AG08395 (cell line): ENCODE measurements around the gene VASN.
"Not testable (repeated sequence)": the region's sequence is repeated elsewhere in the genome, so short reads cannot be mapped to it uniquely, and the experiment has no call there.

Experiments used
- DNase-seq: peaks from one replicate; pipeline ENCODE4 v3.0.0; 2012; ENCODE audit warnings: mixed read lengths, low spot score

Gene VASN

DNA sequence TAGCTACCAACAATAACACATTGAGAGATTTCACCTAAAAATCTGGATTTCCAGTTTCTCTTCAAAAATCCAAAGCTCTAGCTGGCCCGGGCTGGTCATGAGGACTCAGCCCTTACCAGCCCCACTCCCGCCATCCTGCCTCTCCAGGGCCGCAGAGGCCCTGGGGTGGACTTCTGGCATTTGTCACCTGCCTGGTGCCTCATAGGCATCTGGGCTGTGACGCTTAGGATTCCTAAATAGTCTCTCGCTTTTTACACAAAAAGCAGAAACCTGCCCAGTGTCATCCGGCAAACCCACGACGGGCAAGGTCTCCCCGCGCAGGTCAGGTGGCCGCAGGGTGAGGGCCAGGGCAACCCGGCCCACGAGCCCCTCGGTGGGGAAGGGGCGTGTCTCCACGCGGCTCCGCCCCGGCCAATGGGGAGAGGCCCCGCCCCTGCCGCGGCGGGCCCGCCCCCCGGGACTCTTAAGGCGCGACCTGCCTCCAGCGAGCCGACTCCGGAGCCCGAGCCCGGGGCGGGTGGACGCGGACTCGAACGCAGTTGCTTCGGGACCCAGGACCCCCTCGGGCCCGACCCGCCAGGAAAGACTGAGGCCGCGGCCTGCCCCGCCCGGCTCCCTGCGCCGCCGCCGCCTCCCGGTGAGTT, at the start of gene VASN:
VASN (plus strand) TSS at position 492 of the 644 bp plus-strand sequence. CDS start 9,030 bp downstream, outside the sequence.
- DNase-seq = peak; percentile 92

- no peak for DNase-seq
Observed at GRCh38 chr16:4322121-4323052, 49.3 kb upstream of the VASN start.

- no peak for DNase-seq
Observed at GRCh38 chr16:4323071-4323844, 48.4 kb upstream of the VASN start.

DNA sequence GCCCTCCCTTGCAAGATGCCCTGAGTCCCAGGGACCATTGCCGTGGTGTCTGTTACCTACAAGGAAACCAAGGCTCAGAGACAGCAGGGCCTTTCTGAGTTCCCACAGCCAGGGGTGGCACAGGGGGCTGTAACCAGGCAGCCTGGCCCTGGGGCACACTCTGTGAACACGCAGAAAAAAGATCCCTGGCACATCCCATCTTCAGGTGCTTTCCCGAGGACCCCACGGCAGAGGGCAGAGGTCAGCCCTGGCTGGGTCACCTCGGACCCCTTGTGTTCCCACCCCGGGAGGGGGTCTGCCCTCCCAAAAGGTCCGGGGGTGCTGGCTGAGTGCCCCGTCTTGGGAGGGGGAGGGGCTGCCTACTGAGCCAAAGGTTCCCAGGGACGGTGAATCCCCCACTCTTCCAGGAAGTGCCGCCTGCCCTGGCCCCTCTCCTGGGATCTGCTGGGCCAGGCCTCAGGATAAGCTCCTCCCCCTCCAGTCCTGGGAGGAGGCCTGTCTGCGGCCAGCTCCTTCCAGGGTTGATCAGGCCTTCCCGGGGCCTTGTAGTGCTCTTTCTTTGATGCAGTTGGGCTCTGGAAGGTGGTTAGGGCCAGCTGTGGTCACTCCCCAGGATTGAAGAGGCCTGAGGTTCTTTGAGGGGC, 47.7 kb upstream of the VASN start:
- DNase-seq = peak; percentile 88

DNA sequence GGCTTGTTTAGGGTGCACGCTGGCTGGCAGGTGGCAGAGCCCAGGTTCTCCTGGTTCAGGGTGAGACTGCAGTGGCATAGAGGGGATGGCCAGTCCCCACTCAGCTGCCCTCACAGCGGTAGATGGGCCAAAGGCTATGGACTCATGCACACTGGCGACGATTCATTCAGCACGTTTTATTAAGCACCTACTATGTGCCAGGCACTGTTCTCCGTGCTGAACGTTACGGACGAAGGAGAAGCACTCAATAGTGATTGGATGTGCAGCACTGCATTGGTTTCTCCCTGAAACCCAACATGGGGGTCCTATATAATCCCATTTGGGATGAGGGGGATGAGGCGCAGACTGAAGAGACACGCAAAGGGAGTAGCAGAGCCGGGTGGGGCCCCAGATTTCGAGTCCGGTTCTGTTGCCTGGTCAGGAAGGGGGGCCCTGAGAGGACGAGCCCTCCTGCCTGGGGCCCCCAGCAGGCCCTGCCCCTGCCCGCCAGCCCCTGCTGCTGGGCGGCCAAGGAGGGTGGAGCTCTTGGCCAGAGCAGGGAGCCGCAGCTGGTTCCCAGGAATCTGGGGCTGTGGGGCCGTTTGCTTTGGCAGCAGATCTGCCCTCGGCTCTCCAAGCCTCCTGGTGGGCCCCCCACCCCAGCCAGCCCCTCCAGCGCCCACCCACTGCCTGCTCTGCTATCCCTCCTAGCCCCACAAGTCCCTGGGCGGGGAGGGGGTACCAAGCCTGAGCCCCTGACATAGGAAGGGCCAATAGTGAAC, 47.0 kb upstream of the VASN start:
- DNase-seq = no peak

- DNase-seq = no peak
Observed at GRCh38 chr16:4325253-4325758, 46.3 kb upstream of the VASN start.

DNA sequence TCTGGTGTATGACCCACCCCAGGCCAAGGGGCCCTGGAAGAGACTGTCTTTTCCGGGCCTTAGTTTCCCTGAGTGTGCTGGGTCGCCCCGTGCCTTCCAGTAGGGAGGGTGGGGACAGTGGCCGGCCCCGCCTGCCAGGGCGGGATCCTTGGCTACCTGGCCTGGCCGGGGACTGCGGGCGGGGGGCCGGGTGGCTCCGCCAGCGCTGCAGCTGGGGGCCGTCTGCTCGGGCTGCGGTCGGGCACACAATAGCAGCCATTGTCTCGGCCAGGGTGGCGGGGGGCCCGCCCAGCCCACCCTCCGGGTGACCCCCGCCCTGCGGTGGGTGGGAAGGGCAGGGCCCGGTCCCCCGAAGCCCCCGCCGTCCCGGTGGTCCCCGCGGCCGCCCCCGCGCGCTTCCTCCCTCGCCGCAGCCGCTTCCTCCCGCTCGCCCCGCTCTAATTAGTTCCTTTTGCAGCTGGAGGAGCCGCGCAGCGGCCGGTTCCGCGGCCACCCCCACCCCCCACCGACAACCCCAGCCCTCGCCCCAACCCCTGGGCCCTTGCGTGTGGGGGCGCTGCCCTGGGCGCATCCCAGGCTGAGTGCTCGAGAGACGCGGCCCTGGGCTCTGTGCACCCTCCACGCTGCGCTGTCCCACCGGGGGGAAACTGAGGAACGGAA, 44.1 kb upstream of the VASN start:
- DNase-seq = no peak

DNA sequence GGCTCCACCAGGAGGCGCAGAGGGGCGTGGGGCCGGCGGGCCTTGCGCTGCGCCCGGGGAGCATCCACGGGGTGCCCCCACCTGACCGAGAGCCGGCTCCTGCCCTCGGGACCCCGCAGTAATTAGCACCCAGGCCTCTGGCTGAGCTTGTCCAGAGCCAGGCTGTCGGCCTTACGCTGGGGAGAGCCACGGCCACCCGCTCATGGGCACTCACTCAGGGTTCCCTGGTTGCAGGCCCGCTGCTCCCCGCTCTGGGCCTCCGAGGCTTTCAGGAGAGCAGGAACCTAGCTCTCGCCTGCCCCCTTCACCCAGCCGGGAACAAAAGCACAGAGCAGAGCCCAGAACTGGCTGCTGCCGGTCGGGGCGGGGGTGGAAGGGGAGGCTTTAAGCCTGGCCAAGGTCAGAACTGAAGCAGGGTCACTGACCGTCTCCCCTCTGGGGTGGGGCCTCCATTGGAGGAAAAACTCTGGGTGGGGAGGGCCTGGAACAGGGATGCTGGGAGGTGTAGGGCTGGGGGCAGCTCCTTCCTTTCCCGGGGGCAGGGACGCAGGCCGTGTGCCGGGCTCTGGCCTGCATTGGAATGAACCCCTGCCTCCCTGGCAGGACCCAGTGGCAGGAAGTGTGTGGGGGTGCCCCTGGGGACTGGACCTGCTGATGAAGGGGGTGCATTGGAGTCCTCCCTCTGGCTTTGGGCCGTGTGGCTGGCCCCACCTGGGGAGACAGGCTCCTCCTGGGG, 43.4 kb upstream of the VASN start:
- DNase-seq = peak; percentile 84

DNA sequence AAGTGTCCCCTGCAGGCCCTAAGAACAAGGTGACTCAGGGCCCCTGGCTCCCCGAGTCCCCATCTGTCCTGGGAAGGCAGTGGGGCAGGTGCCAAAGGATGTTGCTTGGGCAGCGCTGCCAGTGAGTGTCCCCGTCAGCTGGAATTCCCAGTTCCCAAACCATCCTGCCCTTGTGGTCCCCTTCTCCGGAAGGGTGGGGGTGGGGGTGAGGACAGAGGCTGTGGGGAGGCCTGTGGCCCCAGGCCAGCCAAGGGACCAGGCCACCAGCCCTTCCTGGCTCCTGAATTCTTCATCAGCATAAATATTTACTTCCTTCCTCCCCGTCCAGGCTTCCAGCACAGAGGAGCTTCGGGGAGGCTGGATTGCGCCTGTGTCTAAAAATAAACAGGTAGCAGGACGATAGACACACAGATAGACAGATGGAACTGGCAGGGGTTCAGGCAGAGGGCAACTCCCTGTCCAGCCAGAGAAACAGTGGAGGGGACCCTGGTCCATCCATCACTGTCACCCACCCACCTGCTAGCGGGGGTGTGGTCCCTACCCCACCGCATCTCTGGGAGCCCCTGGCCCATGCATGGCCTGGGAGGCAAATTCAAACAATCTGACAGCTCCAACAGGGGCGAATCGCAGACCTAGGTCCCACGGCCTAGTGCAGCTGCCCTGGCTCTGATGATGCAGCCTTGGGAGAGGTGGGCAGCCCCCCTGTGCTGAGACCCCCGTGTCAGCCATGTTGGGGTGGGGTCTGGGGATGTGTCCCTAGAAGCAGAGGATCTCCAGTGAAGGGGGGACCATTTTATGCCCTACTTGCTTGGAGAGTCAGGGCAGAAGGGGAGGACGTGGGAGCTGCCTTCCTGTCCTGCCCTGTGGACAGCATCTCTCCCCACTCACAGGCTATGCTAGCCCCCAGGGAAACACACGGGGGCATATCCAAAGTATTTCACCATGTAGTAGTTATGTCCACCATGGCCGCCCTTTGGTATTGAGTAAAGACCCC, 42.6 kb upstream of the VASN start:
- DNase-seq = no peak

DNA sequence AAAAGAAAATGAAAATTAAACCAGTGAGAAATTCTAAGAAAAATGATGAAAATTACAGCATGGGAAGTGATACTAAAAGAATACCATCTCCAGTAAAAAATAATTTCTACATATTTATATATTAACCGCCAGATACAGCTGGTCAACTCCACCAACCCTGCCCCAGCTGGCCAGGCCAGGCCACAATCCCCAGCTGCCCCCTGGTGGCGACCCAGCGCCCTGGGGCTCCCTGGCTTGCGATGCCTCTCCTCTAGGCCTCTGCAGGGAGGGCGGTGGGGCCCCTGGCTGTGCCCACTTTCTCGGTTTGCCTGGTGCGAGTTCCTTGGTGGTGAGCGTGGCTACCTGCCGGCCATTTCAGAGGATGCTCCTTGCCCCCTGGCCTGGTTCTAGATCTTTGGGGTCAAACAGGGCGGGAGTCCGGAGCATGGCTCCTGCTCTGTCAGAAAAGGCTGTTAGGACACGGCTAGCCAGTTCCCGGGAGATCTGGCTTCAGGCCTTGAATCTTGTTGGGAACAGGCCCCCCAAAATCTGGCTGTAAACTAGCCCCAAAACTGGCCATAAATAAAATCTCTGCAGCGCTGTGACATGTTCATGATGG, 41.3 kb upstream of the VASN start:
- peak; percentile 90 for DNase-seq

- no peak for DNase-seq
Observed at GRCh38 chr16:4332083-4332482, 39.6 kb upstream of the VASN start.

- DNase-seq = no peak
Observed at GRCh38 chr16:4332623-4333307, 38.9 kb upstream of the VASN start.

DNA sequence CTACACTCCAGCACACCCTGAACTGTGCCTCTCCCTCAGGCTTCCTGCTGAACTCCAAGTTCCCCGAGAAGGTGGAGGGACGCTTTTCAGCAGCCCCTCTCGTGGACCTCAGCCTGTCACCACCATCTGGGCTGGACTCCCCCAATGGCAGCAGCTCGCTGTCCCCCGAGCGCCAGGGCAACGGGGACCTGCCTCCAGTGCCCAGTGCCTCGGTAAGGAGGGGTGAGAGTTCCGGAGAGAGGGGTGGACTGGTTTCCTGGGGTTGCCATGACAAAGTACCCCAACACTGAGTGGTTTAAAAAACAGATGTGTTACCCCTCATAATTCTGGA, 38.4 kb upstream of the VASN start:
- no peak for DNase-seq

DNA sequence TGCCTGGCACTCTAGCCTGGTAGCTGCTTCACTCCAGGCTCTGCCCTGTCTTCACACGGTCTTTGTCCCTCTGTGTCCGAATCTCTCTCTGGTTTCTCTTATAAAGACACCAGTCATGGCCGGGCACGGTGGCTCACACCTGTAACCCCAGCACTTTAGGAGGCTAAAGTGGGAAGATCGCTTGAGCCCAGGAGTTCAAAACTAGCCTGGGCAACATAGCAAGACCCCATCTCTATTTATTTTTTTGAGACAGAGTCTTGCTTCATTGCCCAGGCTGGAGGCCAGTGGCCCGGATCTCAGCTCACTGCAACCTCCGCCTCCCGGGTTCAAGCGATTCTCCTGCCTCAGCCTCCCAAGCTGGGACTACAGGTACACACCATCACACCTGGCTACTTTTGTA, 37.9 kb upstream of the VASN start:
- DNase-seq = not testable (repeated sequence)

DNA sequence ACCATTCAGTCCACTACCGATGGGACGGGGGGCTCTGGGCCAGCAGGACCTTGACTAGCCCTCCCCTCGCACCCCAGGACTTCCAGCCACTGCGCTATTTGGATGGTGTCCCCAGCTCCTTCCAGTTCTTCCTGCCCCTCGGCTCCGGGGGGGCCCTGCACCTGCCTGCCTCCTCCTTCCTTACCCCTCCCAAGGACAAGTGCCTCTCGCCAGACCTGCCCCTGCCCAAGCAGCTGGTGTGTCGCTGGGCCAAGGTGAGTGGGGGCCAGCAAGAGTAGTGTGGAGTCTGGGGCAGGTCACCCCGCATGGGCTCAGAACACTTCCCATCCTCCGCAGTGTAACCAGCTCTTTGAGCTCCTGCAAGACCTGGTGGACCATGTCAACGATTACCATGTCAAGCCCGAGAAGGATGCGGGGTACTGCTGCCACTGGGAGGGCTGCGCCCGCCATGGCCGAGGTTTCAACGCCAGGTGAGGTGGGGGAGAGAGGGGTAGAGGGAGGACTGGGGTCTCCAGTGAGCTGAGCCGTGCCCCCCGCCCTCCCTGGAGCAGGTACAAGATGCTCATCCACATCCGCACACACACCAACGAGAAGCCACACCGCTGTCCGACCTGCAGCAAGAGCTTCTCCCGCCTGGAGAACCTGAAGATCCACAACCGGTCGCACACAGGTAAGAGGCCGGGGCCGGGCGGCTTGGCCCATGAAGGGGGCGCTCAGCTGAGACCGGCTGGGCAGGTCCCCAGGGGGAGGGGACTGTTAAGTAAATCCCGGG, 36.7 kb upstream of the VASN start:
- DNase-seq = no peak

DNA sequence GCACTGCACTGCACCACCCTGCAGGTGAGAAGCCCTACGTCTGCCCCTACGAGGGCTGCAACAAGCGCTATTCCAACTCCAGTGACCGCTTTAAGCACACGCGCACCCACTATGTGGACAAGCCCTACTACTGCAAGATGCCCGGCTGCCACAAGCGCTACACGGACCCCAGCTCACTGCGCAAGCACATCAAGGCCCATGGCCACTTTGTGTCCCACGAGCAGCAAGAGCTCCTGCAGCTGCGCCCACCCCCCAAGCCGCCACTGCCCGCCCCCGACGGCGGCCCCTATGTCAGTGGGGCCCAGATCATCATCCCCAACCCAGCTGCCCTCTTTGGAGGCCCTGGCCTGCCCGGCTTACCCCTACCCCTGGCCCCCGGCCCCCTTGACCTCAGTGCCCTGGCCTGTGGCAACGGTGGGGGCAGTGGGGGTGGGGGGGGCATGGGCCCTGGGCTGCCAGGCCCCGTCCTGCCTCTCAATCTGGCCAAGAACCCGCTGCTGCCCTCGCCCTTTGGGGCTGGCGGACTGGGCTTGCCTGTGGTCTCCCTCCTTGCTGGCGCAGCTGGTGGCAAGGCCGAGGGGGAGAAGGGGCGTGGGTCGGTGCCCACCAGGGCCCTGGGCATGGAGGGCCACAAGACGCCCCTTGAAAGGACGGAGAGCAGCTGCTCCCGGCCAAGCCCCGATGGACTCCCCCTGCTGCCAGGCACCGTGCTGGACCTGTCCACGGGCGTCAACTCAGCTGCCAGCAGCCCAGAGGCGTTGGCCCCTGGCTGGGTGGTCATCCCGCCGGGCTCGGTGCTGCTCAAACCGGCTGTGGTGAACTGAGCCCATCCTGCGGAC, 34.7 kb upstream of the VASN start:
- no peak for DNase-seq
